ENCODE results near the gene TBL1XR1.

The TBL1XR1 gene

GRCh38 chr3:176974279-176974678 lies 223.0 kb downstream of the TBL1XR1 start:
- TF ChIP-seq SIN3A (IDR thresholded peaks at IDR 0.05; ENCODE audit: borderline replicate concordance, insufficient read depth, low read length) (no peak), TAF1 (IDR thresholded peaks at IDR 0.05; ENCODE audit: borderline replicate concordance, insufficient read depth, low read length) (no peak), POLR2AphosphoS5 (IDR thresholded peaks at IDR 0.05; ENCODE audit: low read depth, low read length) (no peak), FOXP2 (optimal IDR thresholded peaks at IDR 0.05; ENCODE audit: borderline replicate concordance, extremely low read depth, extremely low read length, insufficient read depth) (no peak), REST (IDR thresholded peaks at IDR 0.05; ENCODE audit: insufficient read depth in 1 of 2, low read depth in 2 of 2, low read length in 2 of 2) (no peak)

- no peak for TF ChIP-seq SIN3A (IDR thresholded peaks at IDR 0.05; ENCODE audit: borderline replicate concordance, insufficient read depth, low read length)
- TF ChIP-seq POLR2AphosphoS5 (IDR thresholded peaks at IDR 0.05; ENCODE audit: low read depth, low read length), result no peak
- no peak for TF ChIP-seq TAF1 (IDR thresholded peaks at IDR 0.05; ENCODE audit: borderline replicate concordance, insufficient read depth, low read length)
- no peak for TF ChIP-seq FOXP2 (optimal IDR thresholded peaks at IDR 0.05; ENCODE audit: borderline replicate concordance, extremely low read depth, extremely low read length, insufficient read depth)
- TF ChIP-seq REST (IDR thresholded peaks at IDR 0.05; ENCODE audit: insufficient read depth in 1 of 2, low read depth in 2 of 2, low read length in 2 of 2), result no peak
Measured at GRCh38 chr3:176971613-176972174, 225.6 kb downstream of the TBL1XR1 start.

GRCh38 chr3:176970770-176971169 lies 226.5 kb downstream of the TBL1XR1 start:
- TF ChIP-seq POLR2AphosphoS5 (IDR thresholded peaks at IDR 0.05; ENCODE audit: low read depth, low read length) (no peak), SIN3A (IDR thresholded peaks at IDR 0.05; ENCODE audit: borderline replicate concordance, insufficient read depth, low read length) (no peak), FOXP2 (optimal IDR thresholded peaks at IDR 0.05; ENCODE audit: borderline replicate concordance, extremely low read depth, extremely low read length, insufficient read depth) (no peak), REST (IDR thresholded peaks at IDR 0.05; ENCODE audit: insufficient read depth in 1 of 2, low read depth in 2 of 2, low read length in 2 of 2) (no peak), TAF1 (IDR thresholded peaks at IDR 0.05; ENCODE audit: borderline replicate concordance, insufficient read depth, low read length) (no peak)

GRCh38 chr3:176969506-176969905 lies 227.8 kb downstream of the TBL1XR1 start:
- no peak for TF ChIP-seq REST (IDR thresholded peaks at IDR 0.05; ENCODE audit: insufficient read depth in 1 of 2, low read depth in 2 of 2, low read length in 2 of 2)

All from PFSK-1 (cell line).